GM23338 (cell line): Measurements from ENCODE around the gene BMF. TPM values are rescaled to one million over a fixed set of nuclear protein-coding genes. Genes with fewer than 3 reads are reported as not detected.

ENCODE experiments used
- ATAC-seq: fragments of 200-7000 bp; cut with Tn5 transposase; 3 replicates; pipeline ENCODE4 v1.9.1; 2020
- DNase-seq: peaks from one replicate; pipeline ENCODE4 v3.0.0-alpha.2; 2015; ENCODE audit warnings: low spot score
- H2AFZ ChIP-seq: fragments of 200-600 bp; sonication (generic); 2 replicates; pipeline ENCODE4 v1.8.0; 2016; ENCODE audit warnings: antibody characterized with exemption, mild to moderate bottlenecking, moderate library complexity
- H3F3A ChIP-seq: fragments of 200-600 bp; sonication (generic); replicated peaks from 2 replicates; pipeline ENCODE4 v1.8.0; 2017; ENCODE audit warnings: antibody characterized with exemption, mixed run types, low read depth
- H3K27ac ChIP-seq: fragments of 200-600 bp; sonication (generic); 2 replicates; pipeline ENCODE4 v1.6.1; 2016; ENCODE audit warnings: low read depth
- H3K27me3 ChIP-seq: fragments of 200-600 bp; sonication (generic); 2 replicates; pipeline ENCODE4 v1.8.0; 2016; ENCODE audit warnings: mild to moderate bottlenecking, mixed run types, moderate library complexity; ENCODE audit not compliant: insufficient read depth
- H3K36me3 ChIP-seq: fragments of 200-600 bp; sonication (generic); 2 replicates; pipeline ENCODE4 v1.8.0; 2016; ENCODE audit warnings: mild to moderate bottlenecking; ENCODE audit not compliant: insufficient read depth
- H3K4me1 ChIP-seq: fragments of 200-600 bp; sonication (generic); 2 replicates; pipeline ENCODE4 v1.8.0; 2016; ENCODE audit warnings: mild to moderate bottlenecking, moderate library complexity; ENCODE audit not compliant: insufficient read depth
- H3K4me2 ChIP-seq: fragments of 200-600 bp; sonication (generic); 2 replicates; pipeline ENCODE4 v1.7.1; 2017; ENCODE audit warnings: mixed run types
- H3K4me3 ChIP-seq: fragments of 200-600 bp; sonication (generic); 2 replicates; pipeline ENCODE4 v1.6.1; 2016; ENCODE audit warnings: mixed run types
- H3K79me2 ChIP-seq: fragments of 200-600 bp; sonication (generic); replicated peaks from 2 replicates; pipeline ENCODE4 v1.8.0; 2017; ENCODE audit warnings: mild to moderate bottlenecking; ENCODE audit not compliant: insufficient read depth
- H3K9me2 ChIP-seq: fragments of 200-600 bp; sonication (generic); 2 replicates; pipeline ENCODE4 v1.8.0; 2017; ENCODE audit not compliant: insufficient read depth
- H4K20me1 ChIP-seq: fragments of 200-600 bp; sonication (generic); replicated peaks from 2 replicates; pipeline ENCODE4 v1.8.0; 2017; ENCODE audit warnings: mild to moderate bottlenecking; ENCODE audit not compliant: insufficient read depth
- H3K27ac Mint-ChIP-seq: 2 replicates; pipeline ENCODE4 v1.8.0; 2020; ENCODE audit warnings: inconsistent platforms, mild to moderate bottlenecking, moderate library complexity, mixed read lengths
- H3K27me3 Mint-ChIP-seq: 3 replicates; pipeline ENCODE4 v1.8.0; 2022; ENCODE audit warnings: low read depth, mild to moderate bottlenecking, moderate library complexity, mixed read lengths, inconsistent platforms; ENCODE audit not compliant: insufficient read depth, poor library complexity
- H3K36me3 Mint-ChIP-seq: 3 replicates; pipeline ENCODE4 v1.8.0; 2021; ENCODE audit warnings: low read depth, mild to moderate bottlenecking, inconsistent platforms, moderate library complexity, mixed read lengths
- H3K4me1 Mint-ChIP-seq: 3 replicates; pipeline ENCODE4 v1.8.0; 2020; ENCODE audit warnings: mild to moderate bottlenecking, inconsistent platforms, mixed read lengths
- H3K4me3 Mint-ChIP-seq: 3 replicates; pipeline ENCODE4 v1.8.0; 2021; ENCODE audit warnings: moderate library complexity, mild to moderate bottlenecking, inconsistent platforms, mixed read lengths
- H3K9me3 Mint-ChIP-seq: 3 replicates; pipeline ENCODE4 v1.8.0; 2020; ENCODE audit warnings: moderate library complexity, mild to moderate bottlenecking, inconsistent platforms, mixed read lengths
- CTCF ChIP-seq, 2 experiments: fragments of 200-600 bp in 1 of 2; sonication (generic) in 1 of 2; conservative IDR thresholded peaks; 2 replicates each; pipeline versions ENCODE4 v1.5.1 to v1.6.1; 2016 to 2017; ENCODE audit warnings: antibody characterized with exemption in 2 of 2, low read depth in 2 of 2, mild to moderate bottlenecking in 2 of 2, moderate library complexity in 1 of 2
- EZH2phosphoT487 ChIP-seq: fragments of 200-600 bp; sonication (generic); IDR thresholded peaks from one replicate; pipeline ENCODE4 v1.8.1; 2018; ENCODE audit warnings: antibody characterized with exemption; ENCODE audit not compliant: unreplicated experiment
- JUNB ChIP-seq: IDR thresholded peaks from one replicate; pipeline ENCODE4 v1.6.1; 2016; ENCODE audit warnings: antibody characterized with exemption; ENCODE audit not compliant: unreplicated experiment
- NANOG ChIP-seq: IDR thresholded peaks from 2 replicates; pipeline ENCODE4 v1.6.1; 2016; ENCODE audit warnings: antibody characterized with exemption, borderline replicate concordance
- STAT1 ChIP-seq: IDR thresholded peaks from one replicate; pipeline ENCODE4 v1.6.1; 2016; ENCODE audit warnings: antibody characterized with exemption; ENCODE audit not compliant: unreplicated experiment
- polyA plus RNA-seq: library from polyadenylated mRNA; unstranded; fragments of >200 nt; fragmentation: Nextera tagmentation; extraction: Ambion mirVana; gene quantifications from 2 replicates; pipeline ENCODE4 v1.2.1, GENCODE V29; 2016
- total RNA-seq: library from RNA; depleted of rRNA; stranded (reverse); fragments of >200 nt; shearing (Covaris generic); gene quantifications from 2 replicates; pipeline ENCODE4 v1.2.3, GENCODE V29; 2014
- TF ChIP-seq, protein P1 (sequence below): IDR thresholded peaks from one replicate; pipeline ENCODE4 v1.6.1; 2018; ENCODE audit warnings: antibody characterized with exemption; ENCODE audit not compliant: unreplicated experiment

Gene BMF
- total and polyA plus RNA-seq, 2 experiments from 2014 or later: 2.0 to 20.3 TPM

- Mint-ChIP-seq H3K27ac (no peak overlapping the region), H3K4me1 (peaks cover 84% of the 10 kb centered on the region), H3K9me3 (no peaks in the 10 kb centered on the region), H3K27me3 (peaks cover 18% of the 10 kb centered on the region), H3K4me3 (no peak overlapping the region), H3K36me3 (peaks cover 14% of the 10 kb centered on the region; the same call in 2 of the 3 replicates)
- 0 out of 2 replicates have a peak, but pooled peaks cover 3% of the 10 kb centered on the region for H4K20me1 ChIP-seq
- H3K36me3 ChIP-seq: no peaks in the 10 kb centered on the region; the same call in 1 of the 2 replicates
- H3F3A ChIP-seq: 0 out of 2 replicates have a peak, but pooled peaks cover 2% of the 10 kb centered on the region
- H2AFZ ChIP-seq: no peak overlapping the region
- no peaks in the 10 kb centered on the region for H3K79me2 ChIP-seq
- no peak overlapping the region for H3K27ac ChIP-seq
- H3K4me1 ChIP-seq: peaks cover 59% of the 10 kb centered on the region
- DNase-seq: no peak
- H3K4me2 ChIP-seq: peak overlapping the region; percentile 65; the same call in 1 of the 2 replicates
- ATAC-seq: no peak
- no peaks in the 10 kb centered on the region for H3K9me2 ChIP-seq
- H3K27me3 ChIP-seq: no peaks in the 10 kb centered on the region
- no peak overlapping the region for H3K4me3 ChIP-seq
- no peak for TF ChIP-seq JUNB
- TF ChIP-seq NANOG: no peak
- TF ChIP-seq, protein P1, sequence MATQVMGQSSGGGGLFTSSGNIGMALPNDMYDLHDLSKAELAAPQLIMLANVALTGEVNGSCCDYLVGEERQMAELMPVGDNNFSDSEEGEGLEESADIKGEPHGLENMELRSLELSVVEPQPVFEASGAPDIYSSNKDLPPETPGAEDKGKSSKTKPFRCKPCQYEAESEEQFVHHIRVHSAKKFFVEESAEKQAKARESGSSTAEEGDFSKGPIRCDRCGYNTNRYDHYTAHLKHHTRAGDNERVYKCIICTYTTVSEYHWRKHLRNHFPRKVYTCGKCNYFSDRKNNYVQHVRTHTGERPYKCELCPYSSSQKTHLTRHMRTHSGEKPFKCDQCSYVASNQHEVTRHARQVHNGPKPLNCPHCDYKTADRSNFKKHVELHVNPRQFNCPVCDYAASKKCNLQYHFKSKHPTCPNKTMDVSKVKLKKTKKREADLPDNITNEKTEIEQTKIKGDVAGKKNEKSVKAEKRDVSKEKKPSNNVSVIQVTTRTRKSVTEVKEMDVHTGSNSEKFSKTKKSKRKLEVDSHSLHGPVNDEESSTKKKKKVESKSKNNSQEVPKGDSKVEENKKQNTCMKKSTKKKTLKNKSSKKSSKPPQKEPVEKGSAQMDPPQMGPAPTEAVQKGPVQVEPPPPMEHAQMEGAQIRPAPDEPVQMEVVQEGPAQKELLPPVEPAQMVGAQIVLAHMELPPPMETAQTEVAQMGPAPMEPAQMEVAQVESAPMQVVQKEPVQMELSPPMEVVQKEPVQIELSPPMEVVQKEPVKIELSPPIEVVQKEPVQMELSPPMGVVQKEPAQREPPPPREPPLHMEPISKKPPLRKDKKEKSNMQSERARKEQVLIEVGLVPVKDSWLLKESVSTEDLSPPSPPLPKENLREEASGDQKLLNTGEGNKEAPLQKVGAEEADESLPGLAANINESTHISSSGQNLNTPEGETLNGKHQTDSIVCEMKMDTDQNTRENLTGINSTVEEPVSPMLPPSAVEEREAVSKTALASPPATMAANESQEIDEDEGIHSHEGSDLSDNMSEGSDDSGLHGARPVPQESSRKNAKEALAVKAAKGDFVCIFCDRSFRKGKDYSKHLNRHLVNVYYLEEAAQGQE: no peak
Observed at GRCh38 chr15:40097096-40097967, 11.3 kb downstream of the BMF start.

DNA sequence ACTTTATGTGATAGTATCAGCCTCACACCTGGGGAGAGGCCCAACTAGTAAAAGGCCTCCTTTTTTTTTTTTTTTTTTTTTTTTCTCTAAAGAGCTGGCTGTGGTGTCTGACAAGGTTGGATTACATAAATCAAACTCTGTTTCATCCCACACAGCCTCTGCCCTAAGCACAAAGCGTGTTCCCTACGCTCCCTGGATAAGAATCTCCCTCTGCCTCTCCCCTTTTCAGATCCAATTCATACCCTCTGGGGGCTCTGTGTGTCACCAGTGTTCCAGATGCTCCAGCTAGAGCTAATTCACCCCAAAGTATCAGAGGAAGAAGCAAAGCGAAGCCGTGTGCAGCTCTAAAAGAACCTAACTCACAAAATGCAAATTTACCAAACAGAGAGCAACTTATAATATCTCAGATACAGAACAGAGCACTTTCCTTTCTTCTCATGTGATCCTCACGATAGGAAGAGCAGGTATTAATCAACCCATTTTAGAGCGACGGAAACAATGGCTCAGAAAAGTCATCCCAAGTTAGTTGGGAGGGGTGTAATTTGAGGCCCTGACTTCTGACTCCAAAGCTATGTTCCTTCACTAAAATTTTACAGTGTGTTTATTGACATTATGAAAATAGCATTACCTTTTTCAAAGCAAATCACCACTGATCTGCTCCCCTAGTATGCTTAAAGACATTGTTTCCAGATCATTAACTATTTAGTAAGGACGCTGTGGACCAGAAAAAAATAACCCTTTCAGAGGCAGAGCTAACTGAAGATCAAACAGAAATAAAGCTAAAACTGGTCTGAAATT is 12.4 kb downstream of the BMF start:
- H3K79me2 ChIP-seq: no peaks in the 10 kb centered on the region
- no peaks in the 10 kb centered on the region; the same call in 1 of the 2 replicates for H3K36me3 ChIP-seq
- H3K27ac ChIP-seq: no peak overlapping the region
- Mint-ChIP-seq H3K4me1 (peaks cover 89% of the 10 kb centered on the region), H3K9me3 (no peaks in the 10 kb centered on the region), H3K27ac (no peak overlapping the region; the same call in 1 of the 2 replicates), H3K27me3 (peaks cover 14% of the 10 kb centered on the region), H3K4me3 (no peak overlapping the region), H3K36me3 (peaks cover 16% of the 10 kb centered on the region)
- peaks cover 3% of the 10 kb centered on the region; the same call in 1 of the 2 replicates for H3F3A ChIP-seq
- H3K4me1 ChIP-seq: peaks cover 62% of the 10 kb centered on the region
- no peak overlapping the region for H3K4me3 ChIP-seq
- H3K27me3 ChIP-seq: no peaks in the 10 kb centered on the region
- H2AFZ ChIP-seq: no peak overlapping the region
- H4K20me1 ChIP-seq: 0 out of 2 replicates have a peak, but pooled peaks cover 3% of the 10 kb centered on the region
- ATAC-seq (no peak), DNase-seq (no peak)
- H3K9me2 ChIP-seq: no peaks in the 10 kb centered on the region
- no peak overlapping the region for H3K4me2 ChIP-seq
- no peak for TF ChIP-seq NANOG
- TF ChIP-seq, protein P1: no peak
- TF ChIP-seq CTCF (conservative IDR thresholded peaks at IDR 0.05; ENCODE audit: low read depth in 2 of 2): no peak
- TF ChIP-seq JUNB: no peak
- TF ChIP-seq STAT1: no peak
- TF ChIP-seq EZH2phosphoT487: no peak
